HUES48 (cell line): Measurements from ENCODE around the gene RB1.
"Not testable (repeated sequence)": the region's sequence is repeated elsewhere in the genome, so short reads cannot be mapped to it uniquely, and the experiment has no call there.

Experiments
- H3K27ac ChIP-seq: one replicate; pipeline ENCODE4 v1.7.0; 2013; ENCODE audit warnings: low read depth, low read length, inconsistent platforms
- H3K27me3 ChIP-seq: 2 replicates; pipeline ENCODE4 v1.6.1; 2013; ENCODE audit warnings: mild to moderate bottlenecking, low read length; ENCODE audit not compliant: control insufficient read depth, insufficient read depth
- H3K36me3 ChIP-seq: 2 replicates; pipeline ENCODE4 v1.6.1; 2013; ENCODE audit warnings: low read length; ENCODE audit not compliant: control insufficient read depth, insufficient read depth
- H3K4me1 ChIP-seq: 2 replicates; pipeline ENCODE4 v1.6.1; 2013; ENCODE audit warnings: mild to moderate bottlenecking, low read length; ENCODE audit not compliant: control insufficient read depth, insufficient read depth
- H3K4me3 ChIP-seq: 2 replicates; pipeline ENCODE4 v1.5.1; 2013; ENCODE audit warnings: mild to moderate bottlenecking, low read depth, low read length
- H3K9ac ChIP-seq: 2 replicates; pipeline ENCODE4 v1.6.1; 2013; ENCODE audit warnings: mild to moderate bottlenecking, low read depth, low read length, moderate library complexity
- H3K9me3 ChIP-seq: 2 replicates; pipeline ENCODE4 v1.6.1; 2013; ENCODE audit warnings: low read length; ENCODE audit not compliant: control insufficient read depth, insufficient read depth

Gene RB1

DNA sequence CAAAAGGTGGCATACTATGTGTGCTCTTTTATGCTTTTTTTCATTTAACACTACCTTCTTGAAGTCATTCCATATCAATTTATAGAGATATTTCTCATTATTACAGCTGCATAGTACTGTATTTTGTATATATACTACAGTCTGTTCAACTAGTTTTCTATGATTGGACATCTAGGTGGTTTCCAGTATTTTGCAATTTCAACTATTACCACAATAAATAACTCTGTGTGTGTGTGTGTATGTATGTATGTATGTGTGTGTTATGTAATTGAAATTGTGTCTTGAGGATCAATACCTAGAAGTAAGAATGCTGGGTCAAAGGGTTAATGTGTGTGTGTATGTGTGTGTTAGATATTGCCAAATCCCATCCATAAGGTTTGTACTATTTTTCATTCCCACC is 102.3 kb downstream of the RB1 start:
- no peak overlapping the region for H3K9ac ChIP-seq
- H3K4me1 ChIP-seq: no peaks in the 10 kb centered on the region

DNA sequence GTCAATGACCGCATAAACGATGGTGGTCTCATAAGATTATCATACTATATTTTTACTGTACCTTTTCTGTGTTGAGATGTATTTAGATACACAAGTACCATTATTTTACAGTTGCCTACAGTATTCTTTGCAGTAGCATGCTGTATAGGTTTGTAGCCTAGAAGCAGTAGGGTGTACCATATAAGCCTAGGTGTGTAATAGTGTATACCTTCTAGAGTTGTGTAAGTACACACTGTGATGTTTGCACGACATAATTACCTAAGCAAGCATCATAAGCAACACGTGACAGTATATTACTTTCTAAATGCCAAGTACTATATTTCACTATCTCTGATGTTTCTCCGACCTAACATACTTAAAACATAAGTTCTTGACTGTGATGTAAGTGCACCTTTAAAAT is 106.6 kb downstream of the RB1 start:
- H3K9me3 ChIP-seq: no peaks in the 10 kb centered on the region
- peaks cover 24% of the 10 kb centered on the region for H3K4me1 ChIP-seq
- H3K9ac ChIP-seq: no peak overlapping the region
- peak overlapping the region; percentile 38; the same call in 1 of the 2 replicates for H3K4me3 ChIP-seq
- H3K27me3 ChIP-seq: 0 out of 2 replicates have a peak, but pooled peaks cover 3% of the 10 kb centered on the region
- H3K27ac ChIP-seq: no peak overlapping the region
- no peaks in the 10 kb centered on the region for H3K36me3 ChIP-seq

More for the DNA sequence above, 102.3 kb downstream of the RB1 start:
- H3K36me3 ChIP-seq: no peaks in the 10 kb centered on the region
- H3K27me3 ChIP-seq: no peaks in the 10 kb centered on the region
- no peaks in the 10 kb centered on the region for H3K9me3 ChIP-seq
- no peak overlapping the region for H3K27ac ChIP-seq
- no peak overlapping the region for H3K4me3 ChIP-seq

DNA sequence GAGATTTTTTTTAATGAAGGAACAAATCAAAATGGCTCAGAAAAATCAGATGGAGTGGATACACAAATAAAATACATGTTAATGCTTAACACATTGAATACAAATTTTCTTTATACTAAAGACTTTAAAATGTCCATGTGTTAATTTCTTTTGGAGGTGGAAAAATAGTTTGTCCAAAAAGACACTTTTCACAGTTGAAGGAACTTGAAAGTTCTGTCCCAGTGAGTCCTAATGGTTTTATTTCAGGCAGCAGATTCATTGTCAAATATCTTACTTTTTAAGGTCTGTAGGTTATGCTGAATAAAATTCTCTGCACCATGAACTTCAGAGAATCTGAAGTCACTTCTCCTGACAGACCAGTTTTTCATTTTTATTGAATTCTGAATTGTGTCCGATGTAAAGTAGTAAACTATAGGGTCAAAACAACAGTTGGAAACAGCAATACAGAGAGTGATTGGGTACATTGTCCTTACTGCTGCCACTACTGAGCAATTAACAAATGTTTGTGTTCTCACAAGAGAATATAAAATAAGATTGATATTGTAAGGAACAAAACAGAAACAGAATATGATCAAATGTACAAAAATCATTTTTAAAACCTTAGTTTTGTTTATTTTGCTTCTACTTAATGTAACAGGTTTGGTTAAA is 107.7 kb downstream of the RB1 start:
- Histone ChIP-seq H3K27me3 (0 out of 2 replicates have a peak, but pooled peaks cover 3% of the 10 kb centered on the region), H3K4me3 (peak overlapping the region; percentile 66), H3K36me3 (no peaks in the 10 kb centered on the region), H3K9me3 (no peaks in the 10 kb centered on the region), H3K4me1 (peaks cover 24% of the 10 kb centered on the region), H3K9ac (peak overlapping the region; percentile 32), H3K27ac (peak overlapping the region; percentile 81)

DNA sequence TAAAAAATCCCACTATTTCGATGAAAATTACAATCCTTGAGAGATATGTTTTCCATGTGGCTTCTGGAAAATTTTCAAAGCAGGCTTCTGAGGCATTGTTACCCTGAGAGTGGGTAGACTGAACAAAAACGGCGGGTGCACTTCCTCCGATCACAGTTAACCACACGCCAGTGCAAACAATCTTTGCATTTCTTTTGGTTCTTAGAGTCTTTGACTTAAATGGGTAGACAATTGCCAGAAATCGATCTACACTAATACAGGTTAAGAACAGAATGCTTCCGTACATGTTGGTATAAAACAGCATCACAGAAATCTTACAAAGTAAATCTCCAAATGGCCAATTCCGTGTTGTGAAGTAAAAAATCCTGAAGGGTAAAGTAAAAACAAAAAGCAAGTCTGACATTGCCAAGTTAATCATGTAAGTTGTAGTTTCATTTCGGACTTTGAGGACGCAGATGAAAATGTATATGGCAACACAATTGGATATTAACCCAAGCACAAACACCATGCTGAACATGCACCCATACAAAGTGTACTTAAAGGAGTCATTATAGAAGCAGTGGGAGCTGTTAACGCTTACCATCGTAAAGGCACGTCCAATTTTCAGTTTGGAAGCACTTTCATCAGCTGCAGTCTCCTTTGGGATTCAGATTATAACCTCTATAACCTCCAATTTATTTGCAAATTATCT is 108.4 kb downstream of the RB1 start:
- H3K4me3 ChIP-seq: peak overlapping the region; percentile 66
- no peaks in the 10 kb centered on the region for H3K36me3 ChIP-seq
- H3K4me1 ChIP-seq: peaks cover 24% of the 10 kb centered on the region
- H3K9me3 ChIP-seq: no peaks in the 10 kb centered on the region
- H3K9ac ChIP-seq: peak overlapping the region; percentile 32
- 0 out of 2 replicates have a peak, but pooled peaks cover 3% of the 10 kb centered on the region for H3K27me3 ChIP-seq
- peak overlapping the region; percentile 81 for H3K27ac ChIP-seq

DNA sequence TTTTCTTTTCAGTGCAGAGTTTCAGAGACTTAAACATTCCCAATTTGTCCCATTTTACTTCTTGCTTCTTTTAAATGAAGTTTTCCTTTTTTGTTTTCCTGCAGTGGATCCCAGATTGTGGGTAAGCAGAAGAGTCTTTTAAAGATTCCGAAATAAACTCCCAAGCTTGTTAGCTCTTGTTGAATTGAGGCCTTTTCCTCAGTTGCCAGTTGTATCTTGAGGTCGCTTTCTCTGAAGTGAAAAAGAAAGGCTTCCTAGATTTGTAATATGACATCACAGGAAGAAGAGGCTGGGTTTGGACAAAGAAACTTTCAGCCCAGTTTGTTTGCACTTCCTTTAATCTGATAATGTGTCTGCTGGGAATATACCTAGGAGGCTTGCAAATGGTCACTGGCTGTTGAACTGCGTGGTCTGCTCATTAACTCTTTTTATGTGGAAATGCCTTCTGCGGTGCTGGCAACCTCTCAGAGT is 109.4 kb downstream of the RB1 start, which contains the start of gene LPAR6:
LPAR6 (minus strand) TSS at position 233 of the 471 bp plus-strand sequence. CDS start 690 bp downstream, outside the sequence.
- Histone ChIP-seq H3K27ac (peak within 1 kb of the TSS; percentile 81), H3K27me3 (0 out of 2 replicates have a peak, but pooled peaks cover 3% of the 10 kb centered on the region), H3K4me3 (peak within 1 kb of the TSS; percentile 66), H3K36me3 (no peaks in the 10 kb centered on the region), H3K4me1 (peaks cover 24% of the 10 kb centered on the region), H3K9ac (peak within 1 kb of the TSS; percentile 32; the same call in 1 of the 2 replicates), H3K9me3 (no peaks in the 10 kb centered on the region; the same call in 1 of the 2 replicates)

DNA sequence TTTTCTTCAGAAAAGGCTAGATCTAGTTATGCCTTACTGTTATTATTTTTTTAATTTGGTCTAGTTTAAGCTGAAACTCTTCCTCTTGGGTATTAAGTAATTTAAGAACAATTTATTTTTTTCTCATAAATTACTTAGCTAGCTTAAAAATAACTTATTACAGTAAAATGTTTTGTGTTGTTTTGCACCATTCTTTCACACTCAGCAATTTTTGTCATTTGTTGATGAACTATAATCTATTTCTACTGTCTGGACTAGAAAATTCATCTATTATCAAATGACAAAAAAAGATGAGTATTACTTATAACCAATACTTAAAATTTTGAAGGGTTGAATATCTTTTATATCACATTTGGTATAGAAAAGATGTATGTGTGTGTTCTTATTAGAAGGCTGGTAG is 111.0 kb downstream of the RB1 start:
- peaks cover 24% of the 10 kb centered on the region for H3K4me1 ChIP-seq
- H3K27me3 ChIP-seq: 0 out of 2 replicates have a peak, but pooled peaks cover 3% of the 10 kb centered on the region
- no peaks in the 10 kb centered on the region; the same call in 1 of the 2 replicates for H3K9me3 ChIP-seq
- H3K9ac ChIP-seq: no peak overlapping the region
- no peaks in the 10 kb centered on the region for H3K36me3 ChIP-seq
- H3K27ac ChIP-seq: no peak overlapping the region
- H3K4me3 ChIP-seq: no peak overlapping the region

DNA sequence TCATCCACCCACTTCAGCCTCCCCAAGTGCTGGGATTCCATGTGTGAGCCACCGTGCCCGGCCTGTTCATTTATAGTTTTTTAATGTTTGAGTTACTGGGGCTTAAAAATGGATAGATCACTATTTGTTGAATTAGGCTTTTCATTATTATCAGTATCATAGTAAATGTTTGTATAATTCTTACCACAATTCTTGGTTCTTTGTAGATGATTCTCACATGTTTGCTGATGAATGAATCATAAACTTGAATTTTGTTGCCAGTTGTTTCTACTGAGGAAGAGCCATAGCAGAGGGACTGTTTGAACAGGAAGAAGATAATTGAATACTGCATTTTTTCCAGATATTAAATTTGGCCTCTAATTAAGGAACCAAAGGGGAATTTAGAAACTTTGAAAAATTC is 112.0 kb downstream of the RB1 start:
- Histone ChIP-seq H3K9ac (no peak overlapping the region), H3K4me3 (no peak overlapping the region), H3K9me3 (no peaks in the 10 kb centered on the region; the same call in 1 of the 2 replicates), H3K27ac (no peak overlapping the region), H3K4me1 (peaks cover 24% of the 10 kb centered on the region), H3K27me3 (0 out of 2 replicates have a peak, but pooled peaks cover 3% of the 10 kb centered on the region), H3K36me3 (no peaks in the 10 kb centered on the region)

DNA sequence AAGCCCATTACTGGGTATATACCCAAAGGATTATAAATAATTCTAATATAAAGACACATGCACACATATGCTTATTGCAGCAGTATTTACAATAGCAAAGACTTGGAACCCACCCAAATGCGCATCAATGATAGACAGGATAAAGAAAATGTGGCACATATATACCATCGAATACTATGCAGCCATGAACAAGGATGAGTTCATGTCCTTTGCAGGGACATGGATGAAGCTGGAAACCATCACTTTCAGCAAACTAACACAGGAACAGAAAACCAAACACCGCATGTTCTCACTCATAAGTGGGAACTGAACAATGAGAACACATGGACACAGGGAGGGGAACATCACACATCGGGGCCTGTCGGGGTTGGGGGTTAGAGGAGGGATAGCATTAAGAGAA is 118.5 kb downstream of the RB1 start:
- H3K27ac ChIP-seq, H3K4me3 ChIP-seq, H3K27me3 ChIP-seq, H3K4me1 ChIP-seq, H3K36me3 ChIP-seq, H3K9ac ChIP-seq, H3K9me3 ChIP-seq: not testable (repeated sequence)

DNA sequence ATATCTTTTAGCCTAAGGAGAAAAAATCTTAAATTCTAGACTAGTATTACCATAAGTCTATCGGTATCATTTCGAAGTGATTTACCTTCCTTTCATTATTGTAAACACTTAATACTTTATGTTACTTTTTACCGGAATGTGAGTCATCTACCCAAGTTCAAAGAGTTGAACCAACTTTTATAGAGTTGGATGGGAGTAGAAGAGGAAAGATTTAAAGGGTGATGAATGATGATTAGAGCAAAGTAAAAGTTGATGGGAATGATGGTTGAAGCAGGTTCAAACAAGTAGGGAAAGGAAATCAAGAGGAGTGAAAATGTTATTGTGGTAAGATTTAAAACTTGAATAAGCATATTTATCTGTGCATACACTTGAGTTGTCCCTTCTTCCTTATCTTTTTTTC is 120.7 kb downstream of the RB1 start:
- Histone ChIP-seq H3K36me3 (no peaks in the 10 kb centered on the region), H3K4me3 (no peak overlapping the region), H3K27ac (no peak overlapping the region), H3K4me1 (no peaks in the 10 kb centered on the region), H3K9ac (no peak overlapping the region), H3K9me3 (no peaks in the 10 kb centered on the region), H3K27me3 (no peaks in the 10 kb centered on the region)

DNA sequence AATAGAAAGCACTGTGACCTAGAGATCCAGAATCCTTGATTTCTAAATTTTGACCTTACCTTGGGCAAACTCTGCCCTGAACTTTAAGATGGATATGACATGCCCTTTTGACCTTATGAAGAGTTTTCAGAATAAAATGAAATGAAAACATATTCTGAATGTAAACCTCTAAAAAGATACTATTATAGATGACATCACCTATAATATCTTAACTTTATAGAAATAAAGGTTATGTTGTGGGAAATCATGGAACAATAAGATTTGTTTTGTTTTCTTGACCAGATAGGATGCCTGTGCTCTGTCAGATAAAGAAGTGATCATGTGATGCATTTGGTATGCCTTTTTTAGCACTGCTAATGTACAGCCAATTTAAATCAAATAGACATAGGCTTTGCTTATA is 122.5 kb downstream of the RB1 start:
- Histone ChIP-seq H3K36me3 (no peaks in the 10 kb centered on the region), H3K27ac (no peak overlapping the region), H3K4me1 (no peaks in the 10 kb centered on the region), H3K27me3 (no peaks in the 10 kb centered on the region), H3K4me3 (no peak overlapping the region), H3K9me3 (no peaks in the 10 kb centered on the region), H3K9ac (no peak overlapping the region)

DNA sequence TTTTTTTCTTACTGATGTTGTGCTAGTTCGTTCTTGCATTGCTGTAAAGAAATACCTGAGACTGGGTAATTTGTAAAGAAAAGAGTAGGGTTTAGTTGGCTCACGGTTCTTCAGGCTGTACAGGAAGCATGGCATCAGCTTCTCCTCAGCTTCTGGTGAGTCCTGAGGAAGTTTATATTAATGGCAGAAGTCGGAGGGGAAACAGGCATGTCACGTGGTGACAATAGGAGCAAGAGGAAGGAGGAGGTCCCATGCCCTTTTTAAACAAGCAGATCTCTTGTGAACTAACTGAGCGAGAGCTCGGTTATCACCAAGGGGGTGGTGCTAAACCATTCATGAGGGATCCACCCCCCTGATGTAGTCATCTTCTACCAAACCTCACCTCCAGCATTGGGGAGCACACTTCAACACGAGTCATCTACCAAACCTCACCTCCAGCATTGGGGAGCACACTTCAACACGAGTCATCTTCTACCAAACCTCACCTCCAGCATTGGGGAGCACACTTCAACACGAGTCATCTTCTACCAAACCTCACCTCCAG is 123.3 kb downstream of the RB1 start:
- H3K27ac ChIP-seq, H3K9ac ChIP-seq, H3K4me3 ChIP-seq, H3K36me3 ChIP-seq, H3K9me3 ChIP-seq, H3K27me3 ChIP-seq, H3K4me1 ChIP-seq: not testable (repeated sequence)
